GM21619 (cell line): ENCODE measurements around the gene NT5M.
"Not testable (repeated sequence)": the region's sequence is repeated elsewhere in the genome, so short reads cannot be mapped to it uniquely, and the experiment has no call there.

ENCODE experiments used
- ATAC-seq: cut with Tn5 transposase; IDR thresholded peaks from one replicate; pipeline ENCODE4 v1.9.1; 2021; ENCODE audit not compliant: unreplicated experiment

The NT5M gene

DNA sequence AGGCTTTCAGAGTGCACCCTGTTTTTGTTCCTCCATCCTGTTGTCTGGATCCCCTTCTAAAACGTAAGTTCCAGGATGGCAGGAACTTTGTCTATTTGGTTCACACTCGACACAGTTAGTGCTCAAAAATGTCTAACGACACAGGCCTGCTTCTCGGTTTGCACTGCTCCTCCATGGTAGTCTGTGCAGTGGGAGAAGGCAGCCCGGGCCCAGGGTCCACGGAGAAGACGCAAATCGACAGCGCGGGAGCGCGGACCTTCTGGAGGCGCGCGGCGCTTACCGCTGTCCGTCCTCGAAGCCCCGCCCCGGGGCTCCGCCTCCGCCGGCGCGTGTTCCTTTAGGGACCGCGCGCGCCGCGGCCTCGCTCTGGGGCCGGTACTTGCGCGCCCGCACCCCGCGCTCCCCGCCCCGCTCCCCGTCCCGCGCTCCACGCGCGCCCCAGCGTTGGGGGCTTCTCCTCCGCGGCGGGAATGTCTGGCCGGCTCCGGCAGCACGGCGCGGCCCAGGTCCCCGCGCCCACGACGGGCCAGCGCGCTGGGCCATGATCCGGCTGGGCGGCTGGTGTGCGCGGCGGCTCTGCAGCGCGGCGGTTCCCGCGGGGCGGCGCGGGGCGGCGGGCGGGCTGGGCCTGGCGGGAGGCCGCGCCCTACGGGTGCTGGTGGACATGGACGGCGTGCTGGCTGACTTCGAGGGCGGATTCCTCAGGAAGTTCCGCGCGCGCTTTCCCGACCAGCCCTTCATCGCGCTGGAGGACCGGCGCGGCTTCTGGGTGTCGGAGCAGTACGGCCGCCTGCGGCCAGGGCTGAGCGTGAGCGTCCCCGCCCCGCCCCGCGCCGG, at the start of gene NT5M:
Gene NT5M, plus strand, starts transcription at position 364 of the 837 bp plus-strand sequence. Its CDS starts 178 bp downstream, at position 542.
- peak; percentile 63 for ATAC-seq

DNA sequence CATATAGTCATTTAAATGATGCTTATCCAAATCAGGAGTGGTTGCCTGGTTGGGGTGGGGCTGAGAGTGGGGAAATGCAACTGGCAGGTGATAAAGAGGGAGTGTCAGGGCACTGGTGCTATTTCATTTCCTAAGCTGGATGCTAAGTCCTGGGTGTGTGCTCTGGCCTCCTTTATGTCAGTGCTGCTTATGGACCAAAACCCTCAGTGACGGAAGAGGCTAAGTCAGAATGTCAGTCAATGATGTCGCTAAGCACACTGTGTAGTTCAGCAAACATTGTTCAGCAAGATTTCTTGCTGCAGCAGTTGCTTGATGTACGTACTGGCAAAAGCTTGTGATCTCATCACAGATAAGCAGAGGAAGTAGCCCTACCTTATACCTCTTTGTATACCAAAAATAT, 49.8 kb upstream of the NT5M start:
- ATAC-seq = no peak

DNA sequence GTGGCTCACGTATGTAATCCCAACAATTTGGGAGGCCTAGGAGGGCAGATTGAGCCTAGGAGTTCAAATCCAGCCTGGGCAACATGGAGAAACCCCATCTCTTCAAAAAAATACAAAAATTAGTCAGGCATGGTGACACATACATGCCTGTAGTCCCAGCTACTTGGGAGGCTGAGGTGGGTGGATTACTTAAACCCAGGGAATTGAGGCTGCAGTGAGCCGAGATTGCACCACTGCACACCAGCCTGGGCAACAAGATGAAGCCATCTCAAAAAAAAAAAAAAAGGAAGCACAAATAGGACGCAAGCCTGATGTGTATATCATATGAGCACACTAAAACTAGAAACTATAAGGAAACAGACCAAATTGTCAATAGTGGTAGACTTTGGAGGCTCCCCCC, 49.1 kb upstream of the NT5M start:
- ATAC-seq = no peak

DNA sequence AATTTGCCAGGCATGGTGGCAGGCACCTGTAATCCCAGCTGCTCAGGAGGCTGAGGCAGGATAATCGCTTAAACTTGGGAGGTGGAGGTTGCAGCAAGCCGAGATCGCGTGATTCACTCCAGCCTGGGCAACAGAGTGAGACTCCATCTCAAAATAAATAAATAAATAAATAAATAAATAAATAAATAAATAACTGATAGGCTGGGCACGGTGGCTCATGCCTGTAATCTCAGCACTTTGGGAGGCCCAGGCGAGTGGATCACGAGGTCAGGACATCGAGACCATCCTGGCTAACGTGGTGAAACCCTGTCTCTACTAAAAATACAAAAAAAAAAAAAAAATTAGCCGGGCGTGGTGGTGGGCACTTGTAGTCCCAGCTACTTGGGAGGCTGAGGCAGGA, 47.5 kb upstream of the NT5M start:
- ATAC-seq = not testable (repeated sequence)

GRCh38 chr17:17256316-17256715, 46.9 kb upstream of the NT5M start:
- ATAC-seq = no peak

DNA sequence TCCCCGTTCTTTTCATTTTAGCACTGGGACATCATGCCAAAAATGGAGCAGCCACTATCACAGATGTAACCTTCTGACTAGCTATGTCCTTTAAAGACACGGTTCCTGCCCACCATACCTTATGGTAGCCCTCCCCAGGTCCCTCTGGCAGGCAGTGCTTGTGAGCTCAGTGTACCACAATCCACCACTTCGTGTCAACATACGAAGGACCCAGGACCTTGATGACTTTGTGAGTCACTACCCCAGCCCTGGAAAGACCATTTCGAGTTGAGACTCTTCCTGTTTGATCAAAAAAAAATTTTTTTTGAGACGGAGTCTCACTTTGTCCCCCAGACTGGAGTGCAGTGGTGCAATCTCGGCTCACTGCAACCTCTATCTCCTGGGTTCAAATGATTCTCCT, 45.2 kb upstream of the NT5M start:
- no peak for ATAC-seq

DNA sequence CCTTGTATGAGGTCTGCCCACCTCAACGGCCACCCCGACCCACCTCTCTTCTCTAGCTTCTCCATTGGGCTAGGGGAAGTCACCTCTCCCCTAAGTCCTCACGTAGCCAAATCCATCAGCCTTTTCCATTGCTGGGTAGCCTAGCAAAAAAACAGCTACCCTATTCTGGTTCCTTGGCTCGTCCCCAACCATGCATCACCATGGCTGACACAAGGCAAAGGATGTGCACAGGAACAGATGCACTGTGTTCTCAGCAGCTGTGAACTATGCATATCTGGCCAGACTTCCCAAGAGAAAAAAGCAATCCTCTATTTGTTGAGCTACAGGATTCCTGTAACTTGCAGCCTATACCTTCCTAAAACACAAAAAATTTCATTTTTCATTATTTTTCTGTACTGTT, 44.2 kb upstream of the NT5M start:
- ATAC-seq = no peak

DNA sequence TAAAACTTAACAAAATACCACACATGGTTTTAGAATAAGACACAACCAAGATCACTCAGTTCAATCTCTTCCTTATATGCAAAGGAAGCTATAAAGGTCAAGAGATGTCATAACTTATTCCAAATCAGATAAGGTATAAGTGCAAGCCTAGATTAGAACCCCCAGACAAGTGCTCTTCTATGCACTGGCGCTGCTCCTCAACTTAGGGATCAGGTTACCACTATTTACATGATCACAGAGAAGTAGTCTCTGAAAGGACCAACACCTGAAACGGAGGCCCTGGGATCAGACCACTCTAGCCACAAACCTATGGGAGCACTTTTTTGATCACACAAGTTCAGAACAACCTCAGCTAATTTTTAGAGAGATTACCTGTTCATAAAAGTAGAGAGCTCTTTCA, 38.7 kb upstream of the NT5M start:
- ATAC-seq = no peak

DNA sequence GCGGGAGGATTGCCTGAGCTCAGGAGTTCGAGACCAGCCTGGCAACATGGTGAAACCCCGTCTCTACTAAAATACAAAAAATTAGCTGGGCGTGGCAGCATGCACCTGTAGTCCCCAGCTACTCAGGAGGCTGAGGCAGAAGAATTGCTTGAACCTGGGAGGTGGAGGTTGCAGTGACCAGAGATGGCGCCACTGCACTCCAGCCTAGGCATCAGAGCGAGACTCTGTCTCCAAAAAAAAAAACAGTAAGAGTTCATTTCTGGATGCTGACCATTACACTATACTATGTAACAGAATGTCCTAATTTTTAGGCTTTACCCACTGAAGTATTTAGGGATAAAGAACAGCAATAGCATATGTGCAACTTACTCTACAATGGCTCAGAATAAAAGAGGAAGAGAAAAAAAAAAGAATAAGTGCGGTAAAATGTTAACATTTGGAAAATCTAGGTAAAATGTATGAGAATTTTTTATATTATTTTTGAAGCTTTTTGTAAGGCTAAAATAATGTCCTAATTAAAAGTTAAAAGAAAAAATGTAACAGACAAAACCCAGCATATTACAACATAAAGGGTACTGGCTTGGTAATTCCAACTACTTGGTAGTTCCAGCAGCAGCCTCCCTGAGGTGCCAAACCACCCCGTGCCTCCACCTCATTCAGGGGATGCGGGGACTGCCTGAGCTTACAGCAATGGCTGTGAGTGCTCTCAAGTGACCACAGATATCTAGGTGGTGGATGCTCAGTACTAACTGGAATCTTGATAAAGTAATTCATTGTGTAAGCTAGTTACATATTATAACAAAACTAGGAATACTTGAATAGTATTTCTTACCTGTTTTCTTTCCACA, 33.0 kb upstream of the NT5M start:
- no peak for ATAC-seq

DNA sequence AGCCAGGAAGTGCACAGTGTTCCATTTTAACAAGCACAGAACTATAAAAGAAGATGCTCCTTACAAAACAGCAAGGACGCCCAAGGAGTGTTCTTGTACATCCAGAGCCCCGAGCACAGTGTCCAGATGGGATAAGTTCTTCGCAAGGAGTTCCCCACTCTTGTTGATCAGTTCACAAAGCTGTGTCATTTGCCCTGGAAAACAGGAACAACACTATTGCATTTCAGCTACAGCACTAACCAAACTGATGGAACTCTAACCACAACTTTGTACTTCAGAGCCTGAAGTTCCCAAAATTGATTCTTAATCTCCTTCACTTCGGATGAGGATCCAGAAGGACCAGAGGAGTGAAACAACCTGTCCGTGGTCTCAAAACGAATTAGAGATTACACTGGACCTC, 27.2 kb upstream of the NT5M start:
- ATAC-seq = no peak

GRCh38 chr17:17277431-17277830, 25.7 kb upstream of the NT5M start:
- ATAC-seq = not testable (repeated sequence)

GRCh38 chr17:17279316-17279715, 23.9 kb upstream of the NT5M start:
- no peak for ATAC-seq

DNA sequence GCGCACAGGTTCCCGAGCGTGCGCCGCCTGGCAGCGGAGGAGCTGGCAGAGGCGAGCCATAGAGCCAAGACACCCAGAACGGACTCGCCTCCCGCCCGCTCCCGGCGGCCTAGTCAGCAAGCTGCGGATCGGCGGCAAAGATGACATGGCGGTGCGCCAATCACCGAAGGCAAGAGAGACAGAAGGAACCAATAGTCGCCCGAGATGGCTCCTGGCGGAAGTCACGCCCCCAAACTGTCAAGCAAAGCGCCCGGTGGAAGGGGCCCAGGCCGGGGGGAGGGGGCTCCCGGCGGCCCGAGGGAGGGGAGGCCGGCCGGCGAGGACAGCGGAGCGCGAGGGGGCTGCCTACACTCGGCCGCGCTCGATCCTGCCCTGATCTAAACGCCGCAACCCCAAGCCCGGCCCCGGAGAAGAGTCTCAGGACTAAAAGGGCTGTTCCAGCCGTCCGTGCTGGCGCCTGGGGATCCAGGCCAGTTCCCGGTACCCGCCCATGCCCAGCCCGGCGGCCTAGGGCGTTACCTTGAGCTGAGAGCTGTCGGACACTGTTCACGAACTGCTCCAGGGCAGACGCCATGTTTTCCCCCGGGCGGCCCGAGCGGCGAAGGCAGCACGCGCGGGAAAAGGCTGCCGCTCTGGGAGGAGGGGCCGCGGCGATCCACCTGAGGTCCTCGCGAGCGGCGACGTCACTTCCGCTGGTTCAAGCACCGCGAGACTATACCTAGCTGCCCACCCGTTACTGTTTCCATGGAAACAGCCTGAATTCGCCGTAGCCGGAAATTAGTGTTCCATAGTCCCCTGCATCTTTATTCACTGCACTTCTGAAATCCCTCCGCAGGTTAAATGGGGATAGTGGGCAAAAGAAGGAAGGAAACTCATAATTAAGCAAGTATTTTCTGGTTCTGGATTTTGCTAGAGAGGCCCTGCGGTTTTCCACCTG, 22.3 kb upstream of the NT5M start, which contains the start of gene COPS3:
Gene COPS3, minus strand, starts transcription at position 634 of the 937 bp plus-strand sequence. Its CDS starts 60 bp downstream, at position 574.
- ATAC-seq = peak; percentile 90

GRCh38 chr17:17285951-17286350, 17.2 kb upstream of the NT5M start:
- ATAC-seq = no peak

DNA sequence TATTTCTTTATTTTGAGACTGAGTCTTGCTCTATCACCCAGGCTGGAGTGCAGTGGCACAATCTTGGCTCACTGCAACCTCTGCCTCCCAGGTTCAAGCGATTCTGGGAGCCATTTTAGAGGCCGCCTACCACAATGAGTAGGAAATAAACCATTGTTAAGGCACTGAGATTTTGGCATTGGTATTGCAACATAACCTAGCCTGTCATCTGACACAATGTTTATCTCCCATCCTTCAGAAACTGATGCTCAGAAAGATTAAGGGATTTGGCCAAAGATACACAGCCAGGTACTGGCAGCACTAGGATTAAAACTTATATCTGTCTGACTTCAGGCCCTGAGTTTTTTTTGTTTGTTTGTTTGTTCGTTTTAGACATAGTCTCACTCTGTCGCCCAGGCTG, 14.1 kb upstream of the NT5M start:
- no peak for ATAC-seq

GRCh38 chr17:17289701-17290100, 13.5 kb upstream of the NT5M start:
- ATAC-seq = no peak

- ATAC-seq = no peak
Measured at GRCh38 chr17:17295141-17295540, 8.0 kb upstream of the NT5M start.

- ATAC-seq = no peak
Measured at GRCh38 chr17:17297217-17297616, 6.0 kb upstream of the NT5M start.

DNA sequence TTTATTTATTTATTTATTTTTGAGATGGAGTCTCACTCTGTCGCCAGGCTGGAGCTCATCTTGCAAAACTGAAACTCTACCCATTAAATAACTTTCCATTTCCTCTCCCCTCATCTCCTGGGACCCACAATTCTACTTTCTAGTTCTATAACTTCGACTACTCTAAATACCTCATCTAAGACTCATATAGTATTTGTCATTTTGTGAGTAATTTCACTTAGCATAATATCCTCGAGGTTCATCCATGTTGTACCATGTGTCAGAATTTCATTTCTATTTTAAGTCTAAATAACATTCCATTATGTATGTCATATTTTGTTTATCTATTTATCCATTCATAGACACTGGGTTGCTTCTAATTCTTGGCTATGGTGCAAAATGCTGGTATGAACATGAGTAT, 5.1 kb upstream of the NT5M start:
- no peak for ATAC-seq

- ATAC-seq = no peak
Measured at GRCh38 chr17:17300624-17301568, 2.3 kb upstream of the NT5M start.
